Vagina (tissue), 2 donors: ENCODE results near the gene AVEN.

Source experiments
- POLR2A ChIP-seq, 2 donors: fragments of 450-650 bp; IDR thresholded peaks; one replicate each; pipeline ENCODE4 v1.6.1; 2017; ENCODE audit warnings: antibody characterized with exemption in 2 of 2, mild to moderate bottlenecking in 2 of 2, moderate library complexity in 2 of 2
- POLR2AphosphoS5 ChIP-seq, 2 donors: sonication (generic); formaldehyde crosslinking; IDR thresholded peaks; one replicate each; pipeline ENCODE4 v1.9.0; 2017; ENCODE audit warnings: antibody characterized with exemption in 2 of 2, mild to moderate bottlenecking in 2 of 2, low read depth in 1 of 2; ENCODE audit not compliant: insufficient read depth in 1 of 2
- TF ChIP-seq, protein P1 (sequence below), 3 experiments: fragments of 450-650 bp in 2 of 3; fragments of 200-600 bp in 1 of 3; sonication (generic) in 1 of 3; IDR thresholded peaks; one replicate each; pipeline ENCODE4 v1.5.1; 2017 to 2019; ENCODE audit warnings: antibody characterized with exemption in 3 of 3, mild to moderate bottlenecking in 2 of 3, moderate library complexity in 2 of 3

DNA sequence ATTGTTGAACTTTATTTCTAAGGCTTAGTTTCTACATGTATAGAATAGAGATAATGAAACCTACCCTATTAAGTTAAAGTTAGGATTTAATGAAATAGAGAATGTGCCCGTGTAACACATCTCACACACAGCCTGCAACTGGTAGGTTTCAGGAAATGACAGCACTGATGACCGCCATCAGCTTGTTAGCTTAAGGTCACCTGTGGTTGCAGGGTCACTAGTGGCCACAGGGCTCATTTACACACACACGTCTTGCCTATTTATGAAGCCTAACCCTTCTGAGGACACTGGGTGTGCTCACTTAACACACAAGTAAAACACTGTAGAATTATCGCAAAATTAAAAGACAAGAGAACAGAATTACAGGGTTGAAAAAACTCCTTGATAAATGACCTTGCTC is 50.6 kb downstream of the AVEN start:
- TF ChIP-seq, protein P1, sequence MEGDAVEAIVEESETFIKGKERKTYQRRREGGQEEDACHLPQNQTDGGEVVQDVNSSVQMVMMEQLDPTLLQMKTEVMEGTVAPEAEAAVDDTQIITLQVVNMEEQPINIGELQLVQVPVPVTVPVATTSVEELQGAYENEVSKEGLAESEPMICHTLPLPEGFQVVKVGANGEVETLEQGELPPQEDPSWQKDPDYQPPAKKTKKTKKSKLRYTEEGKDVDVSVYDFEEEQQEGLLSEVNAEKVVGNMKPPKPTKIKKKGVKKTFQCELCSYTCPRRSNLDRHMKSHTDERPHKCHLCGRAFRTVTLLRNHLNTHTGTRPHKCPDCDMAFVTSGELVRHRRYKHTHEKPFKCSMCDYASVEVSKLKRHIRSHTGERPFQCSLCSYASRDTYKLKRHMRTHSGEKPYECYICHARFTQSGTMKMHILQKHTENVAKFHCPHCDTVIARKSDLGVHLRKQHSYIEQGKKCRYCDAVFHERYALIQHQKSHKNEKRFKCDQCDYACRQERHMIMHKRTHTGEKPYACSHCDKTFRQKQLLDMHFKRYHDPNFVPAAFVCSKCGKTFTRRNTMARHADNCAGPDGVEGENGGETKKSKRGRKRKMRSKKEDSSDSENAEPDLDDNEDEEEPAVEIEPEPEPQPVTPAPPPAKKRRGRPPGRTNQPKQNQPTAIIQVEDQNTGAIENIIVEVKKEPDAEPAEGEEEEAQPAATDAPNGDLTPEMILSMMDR (IDR thresholded peaks at IDR 0.05) = no peak
- no peak for TF ChIP-seq POLR2A (IDR thresholded peaks at IDR 0.05)
- no peak for TF ChIP-seq POLR2AphosphoS5 (IDR thresholded peaks at IDR 0.05; ENCODE audit: insufficient read depth in 1 of 2, low read depth in 1 of 2)
